IPS-15b (cell line): ENCODE measurements around the gene PAX2.
A peak's percentile ranks its signal among the peaks of the same experiment; 100 is the strongest.

Source experiments
- H3K27me3 ChIP-seq: one replicate; pipeline ENCODE4 v1.6.1; 2013; ENCODE audit warnings: low read length; ENCODE audit not compliant: control insufficient read depth, insufficient read depth
- H3K36me3 ChIP-seq: one replicate; pipeline ENCODE4 v1.6.1; 2013; ENCODE audit warnings: low read length; ENCODE audit not compliant: control insufficient read depth, insufficient read depth
- H3K4me1 ChIP-seq: one replicate; pipeline ENCODE4 v1.6.1; 2013; ENCODE audit warnings: mild to moderate bottlenecking, low read length; ENCODE audit not compliant: control insufficient read depth, insufficient read depth
- H3K4me3 ChIP-seq: one replicate; pipeline ENCODE4 v1.5.1; 2013; ENCODE audit warnings: low read depth, low read length
- H3K9ac ChIP-seq: one replicate; pipeline ENCODE4 v1.6.1; 2013; ENCODE audit warnings: low read depth, mild to moderate bottlenecking, low read length
- H3K9me3 ChIP-seq: one replicate; pipeline ENCODE4 v1.6.1; 2013; ENCODE audit warnings: mild to moderate bottlenecking, low read length; ENCODE audit not compliant: control insufficient read depth, insufficient read depth

PAX2 gene

DNA sequence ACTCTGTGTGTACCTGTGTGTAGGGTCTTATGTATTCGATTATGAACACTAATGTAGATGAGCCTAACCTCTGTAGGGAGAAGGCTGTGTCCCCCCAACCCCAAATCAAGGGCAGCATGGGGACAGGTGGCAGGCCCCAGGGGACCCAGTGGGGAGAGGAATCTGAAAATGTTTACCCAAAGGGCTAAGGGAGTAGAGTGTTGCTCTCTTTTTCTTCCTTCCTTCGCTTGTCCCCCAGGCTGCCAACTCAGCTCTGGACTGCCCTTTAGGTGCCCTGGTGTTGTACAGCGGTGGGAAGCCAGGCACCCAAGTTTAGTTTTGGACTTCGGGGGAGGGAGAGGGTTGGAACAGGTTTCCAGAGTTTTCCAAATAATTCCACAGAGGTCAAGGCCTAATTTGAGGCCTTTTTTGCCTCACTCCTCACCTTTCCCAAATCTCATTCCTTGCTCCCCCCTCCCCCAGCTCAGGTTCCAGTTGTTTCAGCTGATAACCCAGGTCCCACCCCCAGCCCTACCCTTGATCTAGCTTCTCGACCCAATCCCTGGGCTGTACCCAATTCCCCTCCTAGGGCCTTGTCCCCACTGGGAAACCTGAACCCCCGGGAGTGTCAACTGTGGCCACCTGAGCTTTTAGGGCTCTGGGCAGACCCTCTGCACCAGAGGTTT is 9.1 kb upstream of the PAX2 start:
- Histone ChIP-seq H3K27me3 (peaks cover 98% of the 10 kb centered on the region), H3K9me3 (no peaks in the 10 kb centered on the region), H3K4me1 (peaks cover 2% of the 10 kb centered on the region), H3K36me3 (no peaks in the 10 kb centered on the region), H3K9ac (no peak overlapping the region), H3K4me3 (peak overlapping the region; percentile 32)

DNA sequence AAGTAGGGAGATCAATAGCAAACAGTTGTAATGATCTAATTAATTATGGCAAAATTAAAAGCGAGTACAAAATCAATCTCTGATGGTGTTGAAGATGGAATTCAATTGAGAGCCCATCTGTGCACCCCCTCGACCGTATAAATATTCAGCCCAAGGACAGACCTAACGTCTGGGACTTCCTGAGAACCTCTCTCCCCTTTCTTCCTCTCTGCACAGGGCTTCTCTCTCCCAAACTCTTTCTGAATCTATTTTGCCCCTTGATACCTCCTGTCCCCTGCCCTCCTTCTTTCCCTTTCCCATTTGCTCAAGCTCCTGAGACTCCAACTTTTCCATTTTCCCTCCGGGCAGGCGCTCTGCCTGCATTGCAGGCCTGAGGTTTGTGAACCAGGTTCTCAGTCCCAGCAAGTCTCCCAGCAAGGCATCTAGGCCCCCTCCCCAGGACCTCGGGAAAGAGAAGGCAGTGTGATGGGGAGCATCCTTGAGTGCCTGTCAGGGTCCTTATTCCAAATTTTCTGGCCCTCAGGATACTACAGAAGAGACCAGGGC is 8.5 kb upstream of the PAX2 start:
- Histone ChIP-seq H3K9me3 (no peaks in the 10 kb centered on the region), H3K4me3 (peak overlapping the region; percentile 45), H3K36me3 (no peaks in the 10 kb centered on the region), H3K27me3 (peaks cover 98% of the 10 kb centered on the region), H3K4me1 (peaks cover under 1% of the 10 kb centered on the region), H3K9ac (no peak overlapping the region)

DNA sequence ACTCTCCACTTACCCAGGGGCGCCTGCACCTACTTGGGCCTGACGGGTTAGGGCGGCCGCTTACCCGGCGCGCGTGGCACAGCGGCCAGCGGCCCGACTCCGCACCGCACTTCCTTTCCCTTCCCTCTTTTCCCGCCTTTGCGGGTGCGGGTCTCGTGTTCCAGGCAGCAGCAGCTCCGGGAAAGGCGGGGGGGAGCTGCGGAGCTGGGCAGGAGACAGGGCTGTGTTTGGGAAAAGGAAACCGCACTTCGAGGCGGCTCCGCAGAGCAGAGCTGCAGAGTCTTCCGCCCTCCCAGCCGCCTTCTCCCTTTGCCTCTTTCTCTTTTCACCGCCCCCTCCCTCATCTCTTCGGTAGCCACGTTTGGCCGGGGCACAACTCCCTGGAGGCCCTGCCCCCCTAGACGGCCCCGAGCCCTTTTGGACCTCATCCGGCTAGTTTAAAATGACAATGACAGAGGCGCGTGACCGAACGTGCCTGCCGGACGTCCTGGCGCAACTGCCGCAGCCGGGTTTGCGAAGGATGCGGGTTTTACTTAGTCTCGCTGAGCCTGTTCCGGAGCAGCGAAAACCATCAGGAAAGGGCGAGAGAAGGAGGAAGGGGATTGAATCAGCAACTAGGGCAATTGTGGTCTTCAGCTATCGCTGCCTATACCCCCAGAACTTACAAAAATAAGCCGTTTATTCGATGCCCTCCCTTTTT is 7.9 kb upstream of the PAX2 start:
- H3K9me3 ChIP-seq, result no peaks in the 10 kb centered on the region
- no peak overlapping the region for H3K9ac ChIP-seq
- H3K4me3 ChIP-seq, result peak overlapping the region; percentile 45
- H3K27me3 ChIP-seq, result peaks cover 98% of the 10 kb centered on the region
- H3K4me1 ChIP-seq, result no peaks in the 10 kb centered on the region
- H3K36me3 ChIP-seq, result no peaks in the 10 kb centered on the region

DNA sequence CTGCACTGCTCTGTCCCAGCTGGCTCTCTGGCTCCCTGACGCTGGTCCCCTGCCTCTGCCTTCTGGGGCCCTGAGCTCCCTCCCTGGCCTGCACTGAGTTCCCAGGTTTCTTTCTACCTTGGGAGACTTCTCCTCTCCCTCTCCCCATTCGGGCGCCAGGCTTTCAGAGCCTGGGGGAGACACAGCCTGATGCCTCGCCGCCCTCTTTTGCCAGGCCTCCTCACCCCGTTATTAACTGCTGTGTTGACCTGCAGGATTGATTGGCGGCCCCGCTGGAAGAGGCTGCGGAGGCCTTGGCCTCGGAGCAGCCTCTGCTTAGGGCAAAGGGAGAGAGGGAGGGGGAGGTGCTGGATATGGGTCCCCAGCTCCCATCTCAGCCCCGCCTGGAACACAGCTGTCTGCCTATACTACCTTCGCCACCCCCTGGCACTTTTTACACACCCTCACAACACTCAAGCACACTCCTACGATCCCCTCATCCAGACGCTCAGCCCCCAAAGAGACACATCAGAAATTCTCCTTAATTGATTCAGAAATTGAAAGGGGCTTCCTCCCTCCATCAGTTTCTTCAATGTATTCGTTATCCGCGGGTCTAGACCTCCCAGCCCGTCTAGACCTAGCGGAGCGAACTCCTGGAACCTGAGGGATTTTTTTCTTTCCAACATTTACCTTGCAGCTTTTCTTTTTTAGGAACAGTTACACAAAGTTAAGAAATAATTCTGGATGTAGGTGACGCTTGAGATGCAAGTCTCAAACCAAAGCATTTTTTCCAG is 7.1 kb upstream of the PAX2 start:
- Histone ChIP-seq H3K27me3 (peaks cover 98% of the 10 kb centered on the region), H3K4me1 (peaks cover 2% of the 10 kb centered on the region), H3K36me3 (no peaks in the 10 kb centered on the region), H3K9ac (no peak overlapping the region), H3K4me3 (peak overlapping the region; percentile 45), H3K9me3 (no peaks in the 10 kb centered on the region)

DNA sequence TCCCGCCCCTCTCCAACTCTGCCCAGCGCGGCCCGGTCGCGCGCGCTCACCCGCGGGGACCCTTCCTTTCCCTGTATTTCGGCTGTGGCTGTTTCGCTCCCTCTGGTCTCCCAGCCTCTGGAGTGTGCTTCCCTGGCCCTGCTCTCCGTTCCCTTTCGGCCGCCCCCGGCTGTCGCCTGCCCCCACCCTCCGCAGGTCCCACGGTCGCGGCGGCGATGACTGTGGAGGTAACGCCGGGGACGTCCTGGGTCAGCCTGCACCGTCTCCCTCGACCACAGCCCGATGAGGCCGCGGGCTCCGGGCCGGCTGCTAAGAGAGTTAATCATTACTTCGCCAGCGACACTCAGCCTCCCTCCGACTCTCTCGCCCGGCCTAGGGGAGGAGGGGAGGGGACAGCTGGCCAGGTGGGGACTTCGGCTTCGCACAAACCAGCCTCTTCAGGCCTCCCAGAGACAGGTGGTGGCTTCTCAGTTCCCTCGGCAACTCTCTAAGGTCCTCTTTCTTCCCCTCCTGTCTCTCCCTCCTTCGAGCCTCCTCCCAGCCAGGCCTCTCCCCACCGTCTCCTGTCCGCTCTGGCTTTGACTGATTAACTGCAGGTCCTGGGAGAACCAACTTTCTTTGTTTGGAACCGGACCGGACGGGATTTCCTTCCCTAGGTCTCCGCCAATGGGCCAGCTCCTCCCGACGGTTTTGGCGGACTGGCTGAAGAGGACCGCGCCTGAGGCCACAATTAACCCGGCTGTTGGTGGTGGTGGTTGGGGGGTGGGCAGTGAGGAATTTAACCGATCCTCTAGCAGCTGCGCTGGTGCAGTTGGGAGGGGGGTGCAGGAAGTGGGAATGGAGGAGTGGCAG is 5.6 kb upstream of the PAX2 start:
- no peaks in the 10 kb centered on the region for H3K36me3 ChIP-seq
- H3K9me3 ChIP-seq, result no peaks in the 10 kb centered on the region
- peaks cover 2% of the 10 kb centered on the region for H3K4me1 ChIP-seq
- no peak overlapping the region for H3K9ac ChIP-seq
- H3K4me3 ChIP-seq, result peak overlapping the region; percentile 43
- peaks cover 98% of the 10 kb centered on the region for H3K27me3 ChIP-seq

DNA sequence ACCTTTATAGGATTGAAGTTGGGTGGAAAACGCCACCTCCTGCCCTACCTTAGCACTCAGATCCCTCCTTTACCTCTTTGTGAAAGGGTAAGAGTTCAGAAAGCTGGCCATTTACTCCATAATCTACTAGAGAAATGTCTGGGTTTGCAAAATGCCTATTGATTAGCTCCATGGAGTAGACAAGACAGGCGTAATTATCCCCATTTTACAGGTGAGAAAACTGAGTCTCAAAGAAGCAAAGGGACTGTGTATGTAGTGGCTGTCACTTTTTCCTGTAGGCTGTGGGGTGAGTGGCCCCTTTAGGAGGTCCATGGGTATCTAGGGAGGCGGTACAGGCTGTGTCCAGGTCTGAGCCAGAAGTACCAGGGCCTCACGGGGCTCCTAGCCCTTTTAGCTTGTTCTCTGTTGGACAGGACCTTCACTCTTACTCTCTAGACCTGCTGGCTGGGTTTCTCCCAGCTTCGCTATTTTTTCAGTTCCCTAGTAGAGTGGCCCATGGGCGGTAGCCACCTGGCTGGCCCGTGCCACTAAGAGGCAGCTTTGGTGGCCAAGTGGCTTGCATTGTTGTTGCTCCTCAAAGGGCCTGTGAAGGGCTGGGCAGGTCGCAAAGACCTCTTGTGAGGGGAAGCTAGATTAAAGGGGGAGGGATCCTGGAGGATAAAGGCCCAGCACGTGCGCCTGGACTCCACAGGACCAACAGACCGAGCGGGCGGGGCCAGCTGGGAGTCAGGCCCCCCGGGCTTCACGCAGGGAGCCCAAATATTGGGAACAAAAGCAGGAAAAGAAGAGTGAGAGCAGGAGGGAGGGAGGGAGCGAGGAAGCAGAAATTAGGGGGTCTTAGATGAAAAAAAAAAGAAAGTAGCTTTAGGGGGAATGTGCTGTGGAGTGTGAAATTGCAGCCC is 4.7 kb upstream of the PAX2 start:
- Histone ChIP-seq H3K9ac (no peak overlapping the region), H3K4me1 (peaks cover 2% of the 10 kb centered on the region), H3K9me3 (no peaks in the 10 kb centered on the region), H3K27me3 (peaks cover 91% of the 10 kb centered on the region), H3K4me3 (peak overlapping the region; percentile 22), H3K36me3 (no peaks in the 10 kb centered on the region)

DNA sequence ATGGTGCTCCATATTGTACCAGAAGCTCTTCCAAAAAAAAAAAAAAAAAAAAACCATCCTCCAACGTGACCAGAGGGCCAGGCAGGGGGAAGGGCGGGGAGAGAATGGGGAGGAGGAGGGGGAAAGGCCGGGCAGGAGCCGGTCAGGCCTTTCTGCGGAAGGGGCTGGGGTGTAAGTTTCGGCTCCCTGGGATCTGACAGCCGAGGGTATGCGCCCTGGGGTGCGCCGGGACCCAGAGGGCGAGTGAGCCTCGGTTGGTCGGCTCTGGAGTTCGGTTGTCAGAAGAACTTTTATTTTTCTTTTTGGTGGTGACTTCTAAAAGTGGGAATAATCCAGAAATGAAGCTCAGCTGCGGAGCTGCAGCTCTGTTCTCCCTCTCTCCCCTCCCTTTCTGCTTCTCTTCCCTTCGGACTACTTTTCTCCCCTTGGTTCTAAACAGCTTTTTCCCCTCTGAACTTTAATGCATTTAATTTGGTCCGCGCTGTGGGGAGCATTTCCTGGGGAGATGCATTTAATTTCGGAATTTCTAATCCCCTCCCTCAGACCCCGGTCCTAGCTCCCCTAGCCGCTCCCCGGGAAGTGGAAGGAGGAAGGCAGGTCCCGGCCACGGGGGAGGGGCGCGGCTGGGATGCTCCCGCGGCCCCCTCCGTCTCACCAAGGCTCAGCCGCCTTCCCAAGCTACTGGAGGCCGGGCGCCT is 3.9 kb upstream of the PAX2 start:
- peaks cover 2% of the 10 kb centered on the region for H3K4me1 ChIP-seq
- no peaks in the 10 kb centered on the region for H3K9me3 ChIP-seq
- H3K4me3 ChIP-seq, result peak overlapping the region; percentile 19
- H3K9ac ChIP-seq, result no peak overlapping the region
- H3K27me3 ChIP-seq, result peaks cover 89% of the 10 kb centered on the region
- H3K36me3 ChIP-seq, result no peaks in the 10 kb centered on the region

DNA sequence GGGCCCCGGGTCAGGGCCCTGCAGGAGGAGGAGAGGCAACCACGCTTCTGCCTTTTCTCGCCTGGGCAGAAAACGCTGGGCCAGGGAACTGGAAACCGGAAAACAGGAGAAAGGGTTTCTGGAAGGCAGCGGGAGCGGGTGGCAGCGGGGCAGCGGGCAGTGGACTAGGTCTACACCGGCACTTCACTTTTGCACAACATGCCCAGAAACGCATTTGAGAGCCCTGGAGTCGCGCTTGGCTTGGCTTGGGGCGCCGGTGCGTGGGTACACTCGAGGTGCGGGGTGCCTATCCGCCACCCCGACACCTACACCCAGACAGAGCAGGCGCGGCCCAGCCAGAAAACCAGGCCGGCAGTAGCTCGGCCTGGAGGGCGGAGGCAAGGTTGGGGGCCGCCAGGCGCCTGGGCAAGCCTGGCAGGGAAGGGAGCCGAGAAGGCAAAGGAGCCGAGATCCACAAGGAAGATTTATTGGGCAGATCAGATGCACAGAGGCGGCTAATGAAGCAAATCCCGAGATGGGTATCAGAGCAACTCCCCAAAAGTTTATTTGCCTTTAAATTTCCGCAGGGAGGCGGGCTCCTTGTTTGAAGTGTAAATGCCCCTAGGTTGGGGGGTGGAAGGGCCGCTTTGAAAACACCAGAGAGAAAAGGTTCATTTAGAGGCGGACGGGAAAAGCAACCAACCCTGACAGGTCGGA is 3.2 kb upstream of the PAX2 start:
- no peaks in the 10 kb centered on the region for H3K9me3 ChIP-seq
- no peaks in the 10 kb centered on the region for H3K36me3 ChIP-seq
- peaks cover 89% of the 10 kb centered on the region for H3K27me3 ChIP-seq
- H3K9ac ChIP-seq, result no peak overlapping the region
- H3K4me3 ChIP-seq, result peak overlapping the region; percentile 37
- peaks cover 4% of the 10 kb centered on the region for H3K4me1 ChIP-seq

DNA sequence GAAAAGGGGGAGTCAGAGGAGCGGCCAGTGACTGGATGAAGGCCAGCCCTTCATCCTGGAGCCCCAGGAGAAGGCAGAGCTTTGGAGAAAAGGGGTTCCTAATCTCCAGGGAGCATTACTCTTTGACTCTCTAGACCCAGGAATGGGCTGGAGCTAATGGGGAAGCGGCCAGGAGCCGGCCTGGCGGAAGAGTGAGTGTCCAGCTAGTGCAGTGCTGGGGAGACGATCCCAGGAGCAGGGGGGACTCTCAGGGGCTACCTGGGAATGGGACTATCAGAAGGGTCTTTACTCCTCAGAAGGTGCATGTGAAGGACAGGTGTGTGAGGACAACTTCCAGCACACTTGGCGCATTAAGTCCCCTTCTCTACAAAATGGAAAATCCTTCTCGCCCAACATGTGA is 2.4 kb upstream of the PAX2 start:
- no peak overlapping the region for H3K9ac ChIP-seq
- peaks cover 89% of the 10 kb centered on the region for H3K27me3 ChIP-seq
- H3K4me1 ChIP-seq, result peaks cover 4% of the 10 kb centered on the region
- no peaks in the 10 kb centered on the region for H3K9me3 ChIP-seq
- H3K4me3 ChIP-seq, result no peak overlapping the region
- no peaks in the 10 kb centered on the region for H3K36me3 ChIP-seq
